ENCODE results near the gene TMC6. TPM values are rescaled to one million over a fixed set of nuclear protein-coding genes. Genes with fewer than 3 reads are reported as not detected.

The TMC6 gene
- total and polyA plus RNA-seq, 2 of the 13 experiments (the other 11 are each of a cell fraction or from before 2014, with no cell fraction given) = 48.4 to 99.1 TPM

- in situ Hi-C loops (cut with HindIII; ENCODE audit: extremely low pct_ligation_motif_present, low pct_unique_long_range_greater_than_20kb) = no loop called here
- TF ChIP-seq ZNF432 (CRISPR knock-in tag; IDR thresholded peaks at IDR 0.05; ENCODE audit: borderline replicate concordance) (no peak), DRAP1 (CRISPR knock-in tag; IDR thresholded peaks at IDR 0.05) (no peak), ZNF280D (CRISPR knock-in tag; IDR thresholded peaks at IDR 0.05) (no peak), ZBTB33 (CRISPR knock-in tag; IDR thresholded peaks at IDR 0.05) (peak; percentile 51; the same call in 1 of the 2 replicates), ZNF619 (CRISPR knock-in tag; IDR thresholded peaks at IDR 0.05) (no peak), ISL2 (CRISPR knock-in tag; IDR thresholded peaks at IDR 0.05) (no peak), FOXP4 (CRISPR knock-in tag; IDR thresholded peaks at IDR 0.05) (peak; percentile 35; the same call in 1 of the 2 replicates), ZBTB38 (CRISPR knock-in tag; IDR thresholded peaks at IDR 0.05) (peak; percentile 41; the same call in 1 of the 2 replicates), ZNF510 (CRISPR knock-in tag; IDR thresholded peaks at IDR 0.05; ENCODE audit: low read depth) (no peak), HNF4A (CRISPR knock-in tag; IDR thresholded peaks at IDR 0.05) (peak; percentile 56), MBD4 (IDR thresholded peaks at IDR 0.05; ENCODE audit: borderline replicate concordance, low read length) (no peak)
Observed at GRCh38 chr17:78108726-78109488, 19.6 kb downstream of the TMC6 start.

More at GRCh38 chr17:78108726-78109488, 19.6 kb downstream of the TMC6 start:
- ATAC-seq = no peak
- no peak for FAIRE-seq
- no peak overlapping the region for H3K27ac ChIP-seq (ENCODE audit: extremely low read length, insufficient read depth, low read length)
- no peak overlapping the region for H3K4me3 ChIP-seq (replicated peaks in 1 of 3; ENCODE audit: insufficient read depth in 1 of 3, low read depth in 2 of 3, low read length in 3 of 3)
- peaks cover 12 to 29% of the 10 kb centered on the region in 2 experiments for H3K36me3 ChIP-seq (replicated peaks in 1 of 2; ENCODE audit: control insufficient read depth in 1 of 2, insufficient read depth in 2 of 2, low read length in 2 of 2)
- H3K4me1 ChIP-seq (ENCODE audit: insufficient read depth, low read length) = peaks cover 30% of the 10 kb centered on the region
- 72% methylated on average over 18 of the region's 18 CpGs for WGBS (ENCODE audit: low lambda C conversion rate)
- no TSS peak for BruUV-seq (replicated peaks)
- no peak overlapping the region for H3K9ac ChIP-seq (ENCODE audit: insufficient read depth, low read depth, low read length)
- no peak overlapping the region for H2AFZ ChIP-seq (ENCODE audit: low read length)
- no peak overlapping the region for H3K4me2 ChIP-seq (ENCODE audit: low read depth, low read length)
- H3K9me3 ChIP-seq (ENCODE audit: low read length) = no peaks in the 10 kb centered on the region
- DNase-seq (ENCODE audit: low spot score) = peak; percentile 35
- peaks cover 3% of the 10 kb centered on the region; the same call in 1 of the 2 replicates for H4K20me1 ChIP-seq (ENCODE audit: insufficient read depth, low read length)
- ChIA-PET POLR2A (interaction anchor here (0.6 to 1.6 kb wide), 5 partner anchors 19 to 151 kb away, joined by 3 to 8 read pairs (median 5); partner anchors contain the start of genes AFMID, TK1 and TNRC6C), CTCF (ENCODE audit: low intra/inter-chr PET ratio, low total read pairs) (no interaction called here)
- no peaks in the 10 kb centered on the region for H3K79me2 ChIP-seq (ENCODE audit: insufficient read depth, low read length)
- intact Hi-C loops (cut with micrococcal nuclease; ENCODE audit: unreplicated experiment) = no loop called here
- H3K27me3 ChIP-seq (ENCODE audit: control insufficient read depth in 1 of 2, insufficient read depth in 2 of 2, low read length in 2 of 2) = no peaks in the 10 kb centered on the region

All from HepG2 (cell line).